GM21447 (cell line): ENCODE results near the gene ARHGEF19.
A peak's percentile ranks its signal among the peaks of the same experiment; 100 is the strongest.

Source experiments
- ATAC-seq: cut with Tn5 transposase; IDR thresholded peaks from one replicate; pipeline ENCODE4 v1.9.1; 2021; ENCODE audit not compliant: unreplicated experiment

The ARHGEF19 gene

DNA sequence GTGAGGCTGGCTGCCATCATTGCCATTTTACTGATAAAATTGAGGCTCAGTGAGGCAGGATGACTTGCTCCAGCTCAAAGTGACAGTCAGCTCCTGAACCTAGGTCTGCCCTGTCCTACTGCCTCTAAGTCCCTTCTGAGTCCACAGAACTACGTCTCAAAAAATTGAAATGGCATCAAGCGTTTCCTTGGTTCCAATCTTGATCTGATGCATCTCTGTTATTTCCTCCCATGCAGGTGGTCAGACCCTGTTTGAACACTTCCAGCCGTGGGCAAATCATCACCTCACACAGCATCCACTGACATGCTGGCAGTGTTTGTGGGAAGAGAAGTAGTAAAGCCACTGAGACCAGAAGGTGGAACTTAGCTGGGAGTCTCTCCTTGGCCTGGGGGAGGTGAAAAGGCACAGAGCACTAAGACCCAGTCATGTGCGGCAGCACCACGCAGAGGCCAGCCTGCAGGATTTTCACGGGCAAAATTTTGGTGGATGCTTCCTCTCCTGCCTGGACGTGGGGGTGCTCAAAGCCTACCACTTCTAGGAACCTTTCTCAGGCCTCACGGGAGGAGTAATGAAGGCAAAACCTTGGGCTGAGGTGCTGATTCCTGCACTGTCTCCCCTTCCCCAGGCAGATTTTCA lies 32.3 kb upstream of the ARHGEF19 start:
- ATAC-seq: no peak

DNA sequence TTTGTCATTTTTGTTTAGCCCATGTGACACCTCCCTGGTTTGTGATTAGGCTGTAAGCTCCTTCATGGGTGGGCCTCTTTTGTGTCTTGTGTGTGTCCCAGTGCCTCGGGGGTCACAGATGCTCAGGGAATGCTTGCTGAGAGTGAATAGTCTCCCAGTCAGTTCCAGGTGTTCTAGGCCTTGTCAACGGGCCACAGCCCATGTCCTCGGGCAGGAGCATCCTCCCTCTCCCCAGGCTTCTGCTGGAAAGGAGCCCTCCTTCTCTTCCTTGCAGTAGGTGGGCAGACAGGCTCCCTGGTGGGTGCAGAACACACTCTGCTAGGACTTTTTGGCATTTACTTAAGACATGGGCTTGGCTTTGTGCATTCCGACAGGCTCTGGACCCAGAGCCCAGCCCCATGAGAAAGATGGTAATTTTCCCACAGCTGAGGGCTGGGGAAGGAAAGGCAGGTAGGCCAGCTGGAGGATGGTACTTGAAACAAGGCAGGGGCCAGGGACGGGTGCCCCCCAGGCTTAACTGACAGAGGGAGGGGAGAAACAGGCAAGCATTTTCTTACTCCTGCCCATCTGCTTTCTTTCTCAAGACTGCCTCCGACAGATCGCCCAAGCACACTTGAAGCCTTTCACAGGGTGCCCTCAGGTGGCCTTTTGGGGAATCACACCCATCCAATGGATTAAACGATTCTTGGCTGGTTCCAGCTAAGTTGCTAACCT lies 31.6 kb upstream of the ARHGEF19 start:
- ATAC-seq: no peak

DNA sequence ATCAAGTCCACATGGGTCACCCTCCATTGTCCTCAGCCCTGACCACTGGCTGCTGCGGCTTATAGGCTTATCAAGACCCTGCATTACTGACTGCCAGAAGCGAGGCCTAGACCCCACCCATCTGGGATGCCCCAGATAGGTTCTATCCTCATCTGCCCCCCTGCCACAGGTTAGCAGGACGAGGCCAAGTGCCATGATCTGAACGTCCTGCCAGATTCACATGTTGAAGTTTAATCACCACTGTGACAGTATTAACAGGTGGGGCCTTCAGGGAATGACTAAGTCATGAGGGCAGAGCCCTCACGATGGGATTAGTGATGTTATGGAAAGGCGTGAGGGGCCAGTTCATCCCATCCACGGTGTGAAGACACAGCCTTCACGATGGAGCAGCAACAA lies 30.8 kb upstream of the ARHGEF19 start:
- no peak for ATAC-seq

DNA sequence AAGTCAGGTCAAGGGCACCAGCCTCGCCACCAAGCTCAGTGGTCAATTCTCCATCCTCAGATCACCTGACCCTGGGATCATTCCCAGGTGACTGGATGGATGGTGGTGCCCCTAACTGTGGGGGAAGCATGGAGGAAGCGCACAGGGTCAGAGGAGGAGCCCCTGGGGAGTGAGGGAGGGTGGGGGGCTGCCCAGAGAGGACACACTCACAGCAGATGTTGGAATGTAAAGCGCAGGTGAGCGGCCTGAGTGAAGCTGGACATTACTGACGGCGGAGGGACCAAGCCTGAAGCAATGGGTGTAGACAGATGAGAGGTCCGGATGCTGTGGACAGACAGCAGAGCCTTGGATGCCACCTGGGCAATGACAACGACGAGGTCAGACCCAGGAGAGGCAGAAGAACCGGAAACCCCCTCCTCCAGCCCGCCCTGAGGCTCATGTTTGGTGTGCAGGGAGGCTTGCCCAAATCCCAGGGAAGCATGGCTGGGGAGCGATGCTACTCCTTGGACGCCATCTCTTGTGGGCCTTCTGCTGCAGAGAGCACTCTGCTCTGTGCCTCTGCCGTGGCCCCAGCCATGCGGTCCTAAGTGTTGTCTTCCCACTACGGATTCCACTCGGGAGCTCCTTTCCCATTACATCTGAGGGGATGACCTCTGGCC lies 30.2 kb upstream of the ARHGEF19 start:
- no peak for ATAC-seq

DNA sequence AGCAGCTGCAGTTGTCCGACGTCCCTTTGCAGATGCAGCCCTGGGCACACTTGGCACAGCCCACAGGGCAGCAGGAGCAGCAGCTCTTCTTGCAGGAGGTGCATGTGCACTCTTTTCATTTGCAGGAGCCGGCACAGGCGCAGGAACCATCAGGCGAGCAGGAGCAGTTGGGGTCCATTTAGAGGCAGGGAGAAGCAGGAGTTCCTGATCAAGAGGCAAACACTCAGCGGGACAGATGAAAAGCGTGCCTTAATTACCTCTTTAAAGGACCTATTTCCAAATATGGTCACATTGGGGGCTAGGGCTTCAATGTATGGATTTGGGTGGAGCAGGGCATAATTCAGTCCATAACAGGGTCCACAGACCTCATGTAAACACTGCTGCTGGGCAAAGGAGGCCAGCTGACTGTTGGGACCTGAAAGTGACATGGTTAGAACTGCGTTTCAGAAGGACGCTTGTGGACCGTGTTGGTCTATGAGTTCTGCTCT lies 28.8 kb upstream of the ARHGEF19 start:
- ATAC-seq: no peak

DNA sequence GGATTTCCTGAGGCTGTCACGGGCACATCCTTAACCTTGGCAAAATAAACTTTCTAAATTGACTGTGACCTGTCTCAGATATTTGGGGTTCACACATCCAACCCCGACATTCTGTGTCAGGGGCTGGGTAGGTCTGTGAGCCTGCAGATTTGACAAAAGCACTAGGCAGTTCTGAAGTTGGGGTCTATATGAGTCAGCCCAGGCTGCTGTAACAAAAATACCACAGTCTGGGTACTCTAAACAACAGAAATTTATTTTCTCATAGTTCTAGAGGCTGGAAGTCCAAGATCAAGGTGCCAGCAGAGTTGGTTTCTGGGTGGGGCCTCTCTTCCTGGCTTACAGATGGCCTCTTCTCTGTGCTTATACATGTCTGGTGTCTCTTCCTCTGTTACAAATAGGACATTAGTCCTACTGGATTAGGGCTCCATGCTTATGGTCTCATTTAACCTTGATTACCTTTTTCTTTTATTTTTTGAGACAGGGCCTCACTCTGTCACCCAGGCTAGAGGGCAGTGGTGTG lies 27.6 kb upstream of the ARHGEF19 start:
- ATAC-seq: no peak

DNA sequence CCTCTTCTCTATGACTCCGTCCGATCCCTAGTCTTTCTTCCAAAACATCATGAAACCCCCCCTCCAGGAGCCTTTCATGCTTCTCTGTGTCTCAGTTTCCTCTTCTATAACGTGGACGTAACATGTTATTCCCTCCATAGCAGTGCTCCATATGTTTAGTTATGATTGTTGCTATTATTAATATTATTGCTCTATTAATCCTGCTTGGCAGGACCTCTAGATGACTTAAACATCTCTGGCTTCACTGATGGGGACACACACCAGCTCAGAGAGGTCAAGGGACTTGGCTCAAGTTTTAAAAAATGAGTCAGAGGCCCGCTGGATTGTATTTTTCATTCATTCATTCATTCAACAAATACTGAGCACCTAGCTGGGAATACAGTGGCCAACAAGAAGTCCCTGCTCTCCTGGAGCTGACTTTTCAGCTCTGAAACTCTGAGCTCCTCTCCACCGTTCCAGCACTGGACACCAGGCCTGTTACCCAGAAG lies 24.9 kb upstream of the ARHGEF19 start:
- ATAC-seq: no peak

DNA sequence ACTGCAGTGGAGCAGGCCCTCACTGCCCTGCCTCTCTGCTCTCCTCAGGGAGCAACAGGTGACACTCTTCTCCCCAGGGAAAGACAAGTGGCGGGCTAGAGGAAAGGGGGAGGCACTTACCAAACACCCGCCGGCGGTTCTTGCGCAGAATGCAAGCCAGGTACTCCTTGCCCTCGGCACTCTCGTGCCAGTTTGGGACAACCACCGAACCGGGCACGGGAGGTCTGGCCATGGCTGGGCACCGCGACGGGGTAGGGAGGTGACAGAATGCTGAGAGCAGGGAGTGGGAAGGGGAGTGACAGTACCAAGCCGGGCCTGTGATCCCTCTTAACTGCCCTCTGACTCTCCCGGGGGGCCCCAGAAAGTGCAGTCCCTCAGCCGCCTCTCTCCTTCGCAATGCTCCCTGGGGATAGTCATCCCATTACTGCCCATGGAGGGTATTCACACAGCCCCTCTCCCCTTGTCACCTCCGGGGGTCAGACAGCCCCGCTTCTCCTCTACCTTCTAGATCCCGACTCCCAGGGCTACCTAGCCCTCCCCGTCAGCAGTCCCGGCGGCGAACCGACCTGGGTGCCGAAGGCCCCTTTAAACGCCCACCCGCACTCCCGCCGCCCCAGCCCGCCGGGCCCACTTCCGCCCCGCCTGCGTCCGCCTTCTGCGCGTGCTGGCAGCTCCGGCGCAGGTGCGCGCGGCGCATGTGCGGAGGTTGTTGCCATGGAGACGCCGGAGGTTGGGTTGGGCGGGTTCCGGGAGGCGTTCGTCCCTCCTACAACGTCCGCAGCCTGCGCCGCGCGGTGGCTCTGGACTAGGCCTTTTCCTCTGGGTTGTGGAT lies 24.3 kb upstream of the ARHGEF19 start, which contains the start of gene CPLANE2:
CPLANE2 (minus strand) TSS at position 673 of the 832 bp plus-strand sequence; CDS start at position 232, 441 bp downstream.
- ATAC-seq: peak; percentile 84

DNA sequence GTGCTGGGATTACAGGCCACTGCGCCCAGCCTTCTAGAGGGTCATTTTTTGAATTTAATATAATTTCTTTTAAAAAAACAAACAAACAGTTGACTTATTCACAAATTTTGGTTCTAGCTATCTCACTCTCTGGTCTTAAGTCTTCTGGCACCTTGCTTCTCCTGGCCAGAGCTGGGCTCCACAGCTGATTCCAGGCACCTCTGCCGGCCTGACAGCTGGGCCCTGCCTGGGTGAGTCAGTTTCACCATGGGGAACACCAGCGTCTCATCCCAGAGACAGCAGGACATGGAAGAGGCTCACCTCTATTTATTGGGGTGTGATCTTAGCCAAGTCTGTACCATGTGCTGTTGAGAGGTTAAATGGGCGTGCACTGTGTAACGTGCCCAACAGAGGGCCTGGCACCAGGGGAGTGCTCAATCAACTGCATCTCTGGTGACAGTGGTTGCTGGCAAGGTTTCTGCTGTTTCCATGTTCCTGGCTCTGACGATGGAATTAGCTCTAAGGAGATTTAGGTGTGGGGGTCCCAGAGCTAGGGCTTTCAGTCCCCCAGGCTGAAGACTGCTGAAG lies 23.6 kb upstream of the ARHGEF19 start:
- peak; percentile 47 for ATAC-seq

DNA sequence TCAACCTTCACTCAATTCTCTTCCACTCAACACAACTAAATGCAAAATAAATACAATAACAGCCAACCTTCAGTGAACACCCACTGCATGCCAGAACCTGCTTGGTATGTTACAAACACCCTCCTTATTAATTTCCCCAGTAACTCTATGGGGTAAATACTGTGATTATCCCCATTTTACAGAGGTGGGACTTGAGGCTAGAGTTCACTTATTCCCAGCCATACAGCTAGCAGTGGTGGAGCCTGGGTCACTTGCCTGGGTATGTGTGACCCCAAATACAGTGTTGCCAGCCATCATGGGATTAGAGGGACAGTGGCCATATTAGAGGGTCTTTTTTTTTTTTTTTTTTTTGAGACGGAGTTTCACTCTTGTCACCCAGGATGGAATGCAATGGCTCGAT lies 22.9 kb upstream of the ARHGEF19 start:
- no peak for ATAC-seq

DNA sequence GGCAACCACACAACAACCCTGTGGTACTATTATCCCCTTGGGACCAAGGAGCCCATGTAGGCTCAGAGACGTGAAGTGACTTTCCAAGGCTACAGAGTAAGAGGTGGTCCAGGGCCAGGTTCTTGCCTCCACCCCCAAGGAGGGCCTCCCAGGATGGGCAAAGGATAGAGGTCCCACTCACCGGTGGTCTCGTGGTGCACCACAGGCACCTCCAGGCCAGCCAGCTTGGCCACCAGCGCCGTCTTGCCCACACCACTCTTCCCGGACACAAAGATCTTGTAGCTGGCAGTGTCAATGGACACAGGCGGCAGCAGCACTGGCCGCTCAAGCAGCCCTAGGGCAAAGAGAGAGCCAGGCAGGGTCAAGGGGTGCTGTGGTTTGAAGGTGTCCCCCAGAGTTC lies 21.0 kb upstream of the ARHGEF19 start:
- no peak for ATAC-seq

DNA sequence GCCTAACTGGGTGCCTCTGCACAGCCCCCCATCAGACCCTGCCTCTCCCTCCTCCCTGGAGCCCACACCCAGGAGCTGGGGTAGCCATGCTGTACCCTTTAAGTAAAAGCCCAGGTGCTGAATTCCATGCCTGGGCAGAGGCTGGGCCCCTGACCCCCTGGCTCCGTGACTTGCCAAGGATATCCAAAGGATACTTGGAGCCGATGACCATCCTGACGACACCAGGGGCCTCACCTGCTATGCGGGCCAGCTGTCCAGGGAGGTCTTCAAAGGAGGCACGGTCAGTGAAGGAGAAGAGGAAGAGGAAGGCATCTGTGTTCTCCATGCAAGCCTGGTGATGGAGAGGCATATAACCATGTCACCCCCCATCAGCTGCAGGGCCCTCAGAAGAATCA lies 19.9 kb upstream of the ARHGEF19 start:
- ATAC-seq: no peak

DNA sequence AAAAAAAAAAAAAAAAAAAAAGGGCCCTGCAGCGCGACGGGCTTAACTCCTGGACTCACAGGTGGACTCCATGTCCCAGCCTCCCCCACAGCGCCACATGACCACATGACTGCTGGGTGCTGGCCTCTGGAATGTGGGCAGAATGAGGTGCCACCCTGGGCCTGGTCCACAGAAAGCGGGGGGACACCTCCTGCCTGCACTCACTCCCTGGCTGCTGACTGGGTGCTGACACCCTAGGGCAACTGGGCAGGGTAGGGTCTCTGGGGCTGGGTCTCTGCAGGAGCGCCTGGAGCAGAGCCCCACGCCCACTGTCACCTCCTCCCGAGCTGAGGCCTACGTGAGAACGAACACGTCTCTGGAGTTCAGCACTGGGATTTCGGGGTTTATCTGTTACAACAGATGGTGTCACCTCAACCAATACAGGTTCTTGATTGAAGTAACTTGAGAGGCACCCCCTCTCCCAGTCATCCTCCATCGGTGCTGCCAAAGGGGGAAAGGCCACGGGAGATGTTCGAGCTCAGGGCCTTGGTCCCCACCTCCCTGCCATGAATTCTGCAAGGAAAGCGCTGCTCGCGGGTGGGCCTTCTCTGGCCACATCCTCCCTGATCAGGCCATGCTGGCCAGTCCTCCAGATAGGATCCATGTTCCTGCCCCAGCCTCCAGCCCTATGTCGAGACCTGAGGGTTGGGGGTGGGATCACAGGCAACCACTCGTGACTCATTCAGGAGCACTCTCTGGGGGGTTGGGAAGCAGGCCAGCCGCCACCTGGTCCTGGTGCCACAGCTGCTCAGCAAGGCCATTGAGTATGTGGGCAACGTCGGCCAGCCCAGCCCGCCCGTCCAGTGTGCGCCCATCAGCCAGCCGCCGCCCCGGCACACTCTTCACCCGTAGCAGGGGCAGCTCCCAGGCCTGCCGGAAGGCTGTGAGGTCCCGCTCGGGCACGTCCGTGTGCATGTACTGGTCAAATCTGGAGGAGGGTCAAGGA lies 19.2 kb upstream of the ARHGEF19 start:
- no peak for ATAC-seq

DNA sequence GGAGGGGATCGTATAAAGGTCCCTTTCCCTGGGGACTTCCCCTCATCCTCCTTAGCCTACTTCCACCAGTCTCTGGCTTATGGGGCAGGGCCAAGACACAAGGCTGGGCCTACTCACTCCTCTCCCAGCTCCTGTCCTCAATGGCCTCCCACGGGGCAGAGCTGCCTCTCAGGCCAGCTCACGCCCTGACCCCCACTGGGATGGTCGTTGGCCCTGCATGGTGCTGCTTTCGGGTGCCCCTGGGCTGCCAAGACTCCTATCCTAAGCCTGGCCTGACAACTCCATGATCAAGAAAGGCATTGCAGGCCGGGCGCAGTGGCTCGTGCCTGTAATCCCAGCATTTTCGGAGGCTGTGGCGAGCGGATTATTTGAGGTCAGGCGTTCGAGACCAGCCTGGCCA lies 18.3 kb upstream of the ARHGEF19 start:
- ATAC-seq: no peak

DNA sequence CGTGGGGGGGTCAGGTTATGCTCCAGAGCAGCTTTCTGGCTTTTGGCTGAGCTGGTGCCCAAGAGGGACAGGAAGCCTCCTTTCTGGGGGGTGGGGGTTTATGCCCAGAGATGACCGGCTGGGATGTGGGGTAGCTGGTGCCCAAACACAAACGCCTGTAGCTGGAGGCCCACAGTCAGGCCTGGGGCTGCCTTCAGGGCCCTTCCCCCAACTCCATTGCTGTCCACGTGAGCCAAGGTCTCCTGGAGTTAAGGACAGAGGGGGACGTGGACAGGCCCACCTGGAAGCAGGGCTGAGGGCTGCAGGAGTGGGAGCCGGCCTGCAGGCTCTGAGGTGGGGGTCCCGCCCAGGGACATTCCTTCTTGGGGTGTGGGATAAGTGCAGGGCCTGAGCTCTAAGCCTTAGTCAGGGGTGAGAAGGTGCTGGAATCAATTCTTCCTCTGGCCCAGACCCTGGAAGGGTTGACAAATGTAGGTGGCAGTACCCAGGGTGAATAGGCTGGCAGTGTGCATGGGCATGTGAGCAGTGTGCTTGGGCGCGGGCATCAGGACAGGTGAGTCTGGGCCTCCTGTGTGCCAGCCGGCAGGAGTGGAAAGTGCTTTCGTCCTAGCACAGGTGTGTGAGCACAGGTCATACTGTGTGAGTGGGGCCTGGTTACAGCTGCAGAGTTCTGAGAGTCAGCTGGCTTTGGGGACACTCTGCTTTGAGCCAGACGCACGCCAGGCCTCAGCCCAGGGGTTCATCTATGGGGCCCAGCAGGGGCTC lies 17.7 kb upstream of the ARHGEF19 start:
- no peak for ATAC-seq

DNA sequence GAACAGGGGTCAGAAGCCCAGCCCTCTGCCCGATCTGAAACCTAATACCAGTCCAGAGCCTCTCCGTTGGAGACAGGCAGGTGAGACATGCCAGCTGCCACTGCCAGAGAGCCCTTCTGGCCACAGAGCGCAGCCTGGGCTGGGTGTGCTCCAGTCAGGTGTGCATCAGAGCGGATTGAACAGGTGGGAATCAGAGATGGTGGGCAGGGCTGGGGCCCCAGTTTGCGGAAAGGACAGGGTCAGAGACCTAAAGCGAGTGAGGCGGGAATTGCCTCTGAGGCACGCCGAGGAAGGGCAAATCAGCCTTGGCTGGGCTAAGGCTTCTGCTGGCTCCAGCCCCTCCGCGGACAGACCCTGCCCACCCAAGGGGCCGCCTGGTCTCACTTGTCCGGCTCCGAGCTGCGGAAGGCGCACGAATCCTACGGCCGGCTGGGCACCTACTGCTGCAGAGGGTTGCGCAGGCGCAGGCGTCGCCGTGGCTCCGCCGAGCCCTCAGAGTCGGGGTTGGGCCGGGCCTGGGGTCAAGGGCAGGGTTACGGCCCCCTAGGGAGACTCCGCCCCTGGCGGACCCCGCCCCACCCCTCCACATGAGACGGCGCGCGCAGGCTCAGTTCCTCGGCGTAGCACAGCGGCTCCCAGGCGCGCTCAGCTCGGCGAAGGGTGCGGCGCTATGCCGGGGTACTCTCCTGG lies 14.2 kb upstream of the ARHGEF19 start:
- ATAC-seq: no peak

DNA sequence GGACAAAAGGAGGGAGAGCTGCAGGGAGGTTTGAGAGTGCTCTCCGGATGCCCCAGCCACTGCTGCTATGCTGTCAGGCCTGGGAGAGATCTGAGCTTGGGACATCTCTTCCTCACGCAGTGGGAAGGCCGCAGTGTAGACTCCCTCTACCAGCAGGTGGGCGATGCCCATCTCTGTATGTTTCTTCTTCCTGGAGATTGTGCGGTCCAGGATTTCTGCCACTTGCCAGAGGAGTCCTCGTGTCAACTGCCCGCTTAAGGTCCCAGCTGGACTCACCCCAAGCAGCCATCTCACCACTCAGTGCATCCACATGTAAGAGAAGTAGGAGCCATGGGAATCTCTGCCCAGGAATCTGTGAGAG lies 13.7 kb upstream of the ARHGEF19 start:
- ATAC-seq: no peak

DNA sequence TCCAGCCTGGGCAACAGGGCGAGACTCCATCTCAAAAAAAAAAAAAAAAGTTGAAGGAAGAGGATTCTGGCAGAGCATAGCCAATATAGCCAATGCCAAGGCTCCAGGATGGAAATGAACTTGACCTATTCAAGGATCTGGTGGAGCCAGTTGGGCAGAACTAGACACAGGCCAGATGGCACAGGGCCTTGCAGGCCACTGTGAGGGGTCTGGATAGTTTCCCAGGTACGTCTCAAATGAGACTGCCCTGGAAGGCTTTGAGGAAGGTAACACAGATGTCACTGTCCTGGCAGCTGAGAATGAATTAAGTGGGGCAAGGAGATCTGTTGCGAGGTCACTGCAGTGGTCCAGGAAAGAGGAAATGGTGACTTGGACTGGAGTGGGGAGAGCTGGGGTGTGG lies 12.0 kb upstream of the ARHGEF19 start:
- no peak for ATAC-seq
